ENCODE measurements around the gene SAMSN1.

Gene SAMSN1

DNA sequence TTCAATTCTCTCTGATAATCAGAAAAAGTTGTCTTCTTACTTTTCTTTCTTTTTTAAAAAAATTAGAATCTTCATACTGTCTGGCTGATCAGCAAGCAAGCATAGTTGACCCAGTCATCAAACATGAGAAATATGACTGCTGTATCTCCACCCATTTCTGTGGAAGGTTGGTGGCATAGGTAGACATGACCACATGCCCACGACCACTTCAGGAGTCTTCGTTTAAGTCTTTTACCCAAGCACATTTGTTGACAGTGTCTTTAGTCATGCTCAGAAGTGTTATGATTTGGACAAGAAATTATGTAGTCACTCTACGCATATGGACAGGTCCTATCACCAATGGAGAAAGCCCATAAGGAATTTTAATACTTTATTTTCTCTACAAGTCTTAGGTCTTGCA lies 88.4 kb downstream of the SAMSN1 start:
- Mint-ChIP-seq H3K27me3 (no peaks in the 10 kb centered on the region), H3K4me3 (no peak overlapping the region), H3K9me3 (no peaks in the 10 kb centered on the region), H3K27ac (no peak overlapping the region), H3K36me3 (ENCODE audit: low read depth) (no peaks in the 10 kb centered on the region), H3K4me1 (ENCODE audit: low read depth) (peaks cover 30% of the 10 kb centered on the region)

DNA sequence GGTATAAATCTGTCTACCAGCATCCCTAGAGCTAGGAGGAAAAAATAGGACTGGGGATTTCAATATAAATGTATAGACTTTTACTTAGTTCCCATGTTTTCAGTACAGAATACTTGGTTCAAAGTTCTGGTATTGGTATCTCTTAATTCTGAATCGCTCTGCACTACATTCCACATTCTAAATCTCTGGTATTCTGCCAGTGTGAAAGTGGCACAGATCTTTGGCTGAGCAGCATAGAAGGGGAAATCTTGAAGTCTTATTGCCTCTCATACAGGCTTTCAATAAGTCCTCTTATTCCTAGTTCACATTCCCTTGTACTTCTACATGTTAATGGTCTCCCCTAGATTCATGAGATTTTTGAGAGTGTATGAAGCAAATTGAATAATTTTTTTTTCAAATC lies 89.2 kb downstream of the SAMSN1 start:
- Mint-ChIP-seq H3K9me3 (no peaks in the 10 kb centered on the region), H3K4me3 (no peak overlapping the region), H3K36me3 (ENCODE audit: low read depth) (no peaks in the 10 kb centered on the region), H3K27me3 (no peaks in the 10 kb centered on the region), H3K4me1 (ENCODE audit: low read depth) (peaks cover 38% of the 10 kb centered on the region), H3K27ac (no peak overlapping the region)

DNA sequence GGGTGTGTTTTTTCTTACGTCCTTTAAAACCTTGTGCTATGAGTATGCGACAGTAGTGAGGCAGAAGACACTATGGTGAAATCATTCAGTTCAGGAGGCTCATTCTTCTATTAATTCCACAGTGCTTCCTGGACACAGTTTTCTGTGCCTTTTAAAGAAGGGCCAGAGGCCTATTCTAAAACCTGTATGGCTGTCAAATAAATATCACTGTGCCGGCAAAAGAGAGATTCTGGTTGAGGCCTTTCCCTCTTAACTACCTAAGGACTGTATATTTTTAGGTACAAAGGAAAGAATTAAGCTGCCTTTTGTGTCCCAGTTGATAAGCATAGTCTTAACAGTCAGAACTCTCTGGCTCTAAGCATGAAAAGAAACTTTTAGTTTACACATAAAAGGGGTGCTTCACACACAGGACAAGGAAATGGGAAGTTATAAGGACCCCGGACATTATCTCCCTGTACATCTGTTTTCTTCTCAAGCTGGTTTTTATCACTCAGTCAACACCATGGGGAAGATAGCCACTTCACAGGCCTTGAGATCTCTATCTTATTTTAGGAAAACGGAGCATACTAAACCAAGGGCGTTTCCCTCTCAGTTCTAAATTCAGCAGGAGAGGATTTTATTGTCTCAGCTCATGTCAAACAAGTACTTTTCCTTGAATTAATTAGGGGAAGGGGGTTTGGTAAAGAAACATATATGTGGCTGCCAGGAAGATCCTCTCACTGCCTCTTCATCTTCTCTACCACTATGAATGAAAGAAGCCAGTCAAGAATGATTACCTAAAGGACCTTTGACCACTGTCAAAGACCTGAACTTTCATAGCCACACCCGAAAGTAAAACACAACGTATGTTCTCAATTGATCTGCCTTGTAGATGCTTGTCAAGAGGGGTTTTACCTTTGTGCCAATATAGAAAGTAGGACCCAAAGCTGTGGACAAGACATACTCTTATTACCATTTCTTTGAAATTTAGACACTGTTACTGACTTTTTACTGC lies 91.8 kb downstream of the SAMSN1 start:
- peak overlapping the region; percentile 50 for H3K4me3 Mint-ChIP-seq
- H3K36me3 Mint-ChIP-seq (ENCODE audit: low read depth) = no peaks in the 10 kb centered on the region
- no peaks in the 10 kb centered on the region for H3K9me3 Mint-ChIP-seq
- H3K27ac Mint-ChIP-seq = peak overlapping the region; percentile 88
- peaks cover 51% of the 10 kb centered on the region for H3K4me1 Mint-ChIP-seq (ENCODE audit: low read depth)
- no peaks in the 10 kb centered on the region for H3K27me3 Mint-ChIP-seq

DNA sequence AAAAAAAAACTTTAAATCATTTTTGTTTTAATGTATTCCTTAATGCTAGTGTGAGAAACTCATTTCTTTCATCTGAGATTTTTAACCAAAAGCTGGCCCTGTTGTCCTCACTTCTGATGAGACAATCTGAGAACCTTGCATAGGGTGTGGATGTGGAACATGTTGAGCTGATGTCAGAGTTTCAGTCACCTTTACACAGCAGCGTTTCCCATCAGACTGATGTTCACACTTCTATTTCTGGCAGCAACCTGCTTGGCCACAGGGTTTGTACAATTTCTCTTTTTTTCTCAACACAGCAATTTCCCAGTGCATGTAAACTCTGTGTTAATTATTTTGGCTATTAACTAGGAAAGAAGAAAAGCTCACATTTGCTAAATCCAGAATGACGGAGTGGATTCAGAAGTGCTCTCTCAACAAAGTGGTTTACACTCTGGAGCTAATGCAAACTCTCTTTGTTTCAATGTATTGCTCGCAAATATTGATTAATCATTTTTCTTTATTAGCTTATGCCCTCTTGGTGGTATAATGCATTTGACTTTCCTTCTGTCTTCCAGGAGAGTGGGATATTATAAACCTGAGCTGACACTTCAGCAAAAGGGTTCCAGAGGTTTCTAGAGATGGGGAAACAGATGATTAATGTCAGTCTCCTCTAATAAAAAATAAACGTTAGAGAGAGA lies 92.6 kb downstream of the SAMSN1 start:
- peak overlapping the region; percentile 88 for H3K27ac Mint-ChIP-seq
- no peaks in the 10 kb centered on the region for H3K36me3 Mint-ChIP-seq (ENCODE audit: low read depth)
- H3K27me3 Mint-ChIP-seq = no peaks in the 10 kb centered on the region
- H3K4me1 Mint-ChIP-seq (ENCODE audit: low read depth) = peaks cover 51% of the 10 kb centered on the region
- H3K9me3 Mint-ChIP-seq = no peaks in the 10 kb centered on the region
- H3K4me3 Mint-ChIP-seq = peak overlapping the region; percentile 50

DNA sequence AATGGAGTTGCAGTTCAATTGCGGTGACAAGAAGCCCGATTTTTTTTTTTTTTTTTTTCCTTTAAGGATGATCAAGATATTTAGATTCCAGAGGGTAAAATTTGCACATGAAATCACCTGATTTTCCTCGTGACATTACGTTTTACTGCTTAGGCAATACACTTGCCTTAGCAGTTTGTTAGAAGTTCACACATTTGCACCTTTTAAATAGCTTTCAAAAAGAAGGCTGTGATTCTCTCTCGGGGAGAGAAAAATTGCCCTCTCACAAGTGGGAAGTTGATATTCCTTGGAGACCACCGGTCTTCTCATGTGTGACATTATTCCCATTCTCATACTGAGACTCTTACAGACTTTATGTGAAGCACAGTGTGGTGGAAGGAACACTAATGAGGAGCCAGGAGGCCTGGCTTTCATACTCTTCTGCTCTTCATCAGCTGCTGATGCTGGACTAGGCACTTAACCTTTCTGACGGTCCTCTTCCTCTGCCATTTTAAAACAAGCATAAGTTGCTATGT lies 93.3 kb downstream of the SAMSN1 start:
- Mint-ChIP-seq H3K4me3 (peak overlapping the region; percentile 5), H3K27me3 (no peaks in the 10 kb centered on the region), H3K4me1 (ENCODE audit: low read depth) (peaks cover 51% of the 10 kb centered on the region), H3K9me3 (no peaks in the 10 kb centered on the region), H3K27ac (peak overlapping the region; percentile 88), H3K36me3 (ENCODE audit: low read depth) (no peaks in the 10 kb centered on the region)

DNA sequence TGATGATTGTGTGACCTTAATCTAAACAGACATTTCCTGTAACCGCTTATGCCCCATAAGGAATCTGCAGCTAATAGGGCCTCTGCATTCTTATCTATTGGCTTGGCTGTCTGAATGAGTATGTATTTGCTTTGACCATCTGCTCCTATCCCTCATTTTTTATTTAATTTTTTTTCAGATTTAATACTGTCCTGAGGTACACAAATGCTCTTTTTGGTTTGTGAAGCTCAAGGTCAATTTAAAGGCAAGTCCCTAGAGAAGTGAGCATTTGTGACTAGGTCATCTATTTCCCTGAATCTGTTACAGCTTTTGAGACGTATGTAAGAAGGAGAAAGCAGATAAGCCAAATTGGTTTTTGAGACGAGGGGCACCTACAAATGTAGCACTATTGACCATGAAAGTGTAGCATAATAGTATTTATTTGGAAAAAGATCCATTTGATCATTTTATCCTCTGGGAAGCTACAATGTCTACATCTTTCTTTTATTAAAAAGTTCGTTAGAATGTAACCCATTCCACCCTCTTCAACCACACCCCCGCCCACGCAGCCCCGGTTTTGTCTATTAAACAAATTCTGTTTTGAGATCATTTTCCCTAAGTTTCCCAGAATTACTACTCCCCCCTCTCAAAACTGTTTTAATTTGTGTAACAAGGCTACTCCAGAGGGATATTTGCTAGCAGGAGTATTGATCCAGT lies 93.9 kb downstream of the SAMSN1 start:
- Mint-ChIP-seq H3K4me1 (ENCODE audit: low read depth) (peaks cover 51% of the 10 kb centered on the region), H3K36me3 (ENCODE audit: low read depth) (no peaks in the 10 kb centered on the region), H3K4me3 (no peak overlapping the region), H3K9me3 (no peaks in the 10 kb centered on the region), H3K27me3 (no peaks in the 10 kb centered on the region), H3K27ac (peak overlapping the region; percentile 88)

DNA sequence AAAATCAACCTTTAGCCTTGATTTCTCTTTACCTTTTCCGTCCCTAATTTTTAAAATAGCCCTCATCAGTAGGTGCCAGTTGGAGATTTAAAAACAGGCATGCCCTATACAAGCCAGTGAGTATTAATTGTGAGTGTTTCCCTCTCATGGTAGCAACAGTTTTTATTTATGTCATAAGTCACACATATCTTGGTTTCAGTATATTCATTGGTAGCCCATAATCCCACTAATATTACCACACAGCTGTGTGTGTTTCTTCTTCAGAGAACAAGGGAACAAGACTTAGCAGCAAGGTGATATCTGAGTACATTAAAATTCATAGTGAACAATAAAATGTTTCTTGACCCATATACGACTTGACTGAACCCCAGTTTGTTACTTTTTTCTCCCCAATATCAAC lies 94.6 kb downstream of the SAMSN1 start:
- Mint-ChIP-seq H3K4me3 (no peak overlapping the region), H3K4me1 (ENCODE audit: low read depth) (peaks cover 51% of the 10 kb centered on the region), H3K9me3 (no peaks in the 10 kb centered on the region), H3K27me3 (no peaks in the 10 kb centered on the region), H3K36me3 (ENCODE audit: low read depth) (no peaks in the 10 kb centered on the region), H3K27ac (peak overlapping the region; percentile 58)

DNA sequence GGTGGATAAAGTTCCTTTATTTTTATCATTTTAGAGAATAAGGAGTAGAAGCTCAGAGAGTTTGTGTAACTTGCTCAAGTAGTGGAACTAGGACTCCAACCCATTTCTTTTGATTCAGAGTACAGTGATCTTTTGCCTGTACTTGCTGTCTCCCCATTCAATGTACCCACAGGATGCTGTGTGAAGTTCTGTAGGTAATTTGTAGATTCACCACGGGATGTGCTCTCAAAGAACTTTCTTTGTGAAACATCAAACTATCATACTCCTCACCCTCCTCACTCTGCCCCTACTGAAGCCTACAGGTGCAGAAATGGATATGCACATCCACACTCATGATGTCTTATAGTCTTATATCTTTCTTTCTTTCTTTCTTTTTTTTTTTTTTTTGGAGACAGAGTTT lies 97.3 kb downstream of the SAMSN1 start:
- Mint-ChIP-seq H3K27me3 (no peaks in the 10 kb centered on the region), H3K9me3 (no peaks in the 10 kb centered on the region), H3K36me3 (ENCODE audit: low read depth) (no peaks in the 10 kb centered on the region), H3K27ac (no peak overlapping the region), H3K4me1 (ENCODE audit: low read depth) (peaks cover 31% of the 10 kb centered on the region), H3K4me3 (no peak overlapping the region)

DNA sequence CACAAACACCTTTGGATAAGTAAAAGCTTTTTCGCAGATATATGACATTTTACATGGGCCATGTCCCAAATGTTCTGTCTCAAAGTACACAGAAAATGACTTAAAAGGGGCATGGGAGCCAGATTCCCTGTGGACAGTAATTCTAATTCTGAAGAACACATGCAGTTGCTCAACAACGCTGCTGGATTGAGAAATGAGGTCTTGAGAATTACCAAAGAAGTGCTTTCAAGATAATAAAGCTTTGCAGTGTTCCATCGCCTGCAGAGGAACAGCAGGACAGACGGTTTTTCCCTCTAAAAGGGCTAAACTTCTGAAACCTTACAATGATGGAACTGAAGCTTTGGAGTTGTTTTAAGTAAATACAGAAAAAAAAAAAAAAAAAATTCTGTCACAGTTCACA lies 107.9 kb downstream of the SAMSN1 start:
- H3K4me3 Mint-ChIP-seq = no peak overlapping the region
- H3K9me3 Mint-ChIP-seq = peaks cover 5% of the 10 kb centered on the region
- no peaks in the 10 kb centered on the region for H3K4me1 Mint-ChIP-seq (ENCODE audit: low read depth)
- no peak overlapping the region for H3K27ac Mint-ChIP-seq
- no peaks in the 10 kb centered on the region for H3K36me3 Mint-ChIP-seq (ENCODE audit: low read depth)
- H3K27me3 Mint-ChIP-seq = no peaks in the 10 kb centered on the region

DNA sequence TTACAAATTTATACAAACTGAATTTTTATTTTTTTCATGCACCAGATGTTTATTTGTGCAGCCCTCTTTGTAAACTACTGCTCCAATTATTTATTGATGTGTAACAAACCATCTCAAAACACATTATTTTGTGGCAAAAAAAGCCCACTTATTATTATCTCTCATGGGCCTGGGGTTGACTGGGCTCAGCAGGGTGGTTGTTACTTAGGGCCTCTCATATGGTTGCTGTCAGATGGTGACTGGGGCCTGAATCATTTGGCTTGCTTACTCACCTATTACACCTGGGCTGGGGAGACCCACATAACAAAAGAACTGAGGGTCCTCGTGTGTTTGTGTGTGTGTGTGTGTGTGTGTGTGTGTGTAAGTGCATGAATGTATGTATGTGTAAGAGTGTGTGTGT lies 110.7 kb downstream of the SAMSN1 start:
- peaks cover 5% of the 10 kb centered on the region for H3K9me3 Mint-ChIP-seq
- no peak overlapping the region for H3K4me3 Mint-ChIP-seq
- H3K27me3 Mint-ChIP-seq = no peaks in the 10 kb centered on the region
- H3K36me3 Mint-ChIP-seq (ENCODE audit: low read depth) = no peaks in the 10 kb centered on the region
- no peaks in the 10 kb centered on the region for H3K4me1 Mint-ChIP-seq (ENCODE audit: low read depth)
- no peak overlapping the region for H3K27ac Mint-ChIP-seq

All from stimulated activated naive CD8-positive, alpha-beta T cell treated with anti-CD3 and anti-CD28 coated beads, Interleukin-15, Interleukin-2, amounts not matched to agents 100 ng/mL and 50 ng/mL, for 24 hours (primary cell).